HK-2 (cell line): Measurements from ENCODE around the gene TIMELESS.
"Not testable (repeated sequence)": the region's sequence is repeated elsewhere in the genome, so short reads cannot be mapped to it uniquely, and the experiment has no call there.

ENCODE experiments used
- DNase-seq: peaks from one replicate; pipeline ENCODE4 v3.0.0-alpha.2; 2018; ENCODE audit not compliant: unreplicated experiment

The TIMELESS gene

GRCh38 chr12:56408799-56409417 is 40.3 kb downstream of the TIMELESS start:
- DNase-seq = no peak

DNA sequence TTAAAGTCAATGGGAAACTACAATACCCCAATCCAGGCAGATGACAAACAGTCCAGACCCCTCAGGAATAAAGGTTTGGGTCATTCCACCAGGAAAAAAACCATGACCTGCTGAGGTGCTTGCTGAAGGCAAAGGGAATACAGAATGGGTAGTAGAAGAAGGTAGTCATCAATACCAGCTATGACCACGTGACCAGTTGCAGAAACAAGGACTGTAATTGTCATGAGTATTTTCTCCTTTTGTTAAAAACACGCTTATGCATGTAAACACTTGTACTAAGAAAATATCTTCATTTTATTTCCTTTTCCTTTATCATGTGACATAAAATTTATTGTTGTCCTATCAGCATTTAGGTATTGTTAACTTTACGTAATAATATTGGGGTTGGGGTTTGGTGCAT is 45.0 kb downstream of the TIMELESS start:
- DNase-seq = not testable (repeated sequence)

- not testable (repeated sequence) for DNase-seq
Observed at GRCh38 chr12:56401612-56402011, 47.6 kb downstream of the TIMELESS start.

GRCh38 chr12:56401125-56401524 is 48.1 kb downstream of the TIMELESS start:
- DNase-seq = not testable (repeated sequence)

DNA sequence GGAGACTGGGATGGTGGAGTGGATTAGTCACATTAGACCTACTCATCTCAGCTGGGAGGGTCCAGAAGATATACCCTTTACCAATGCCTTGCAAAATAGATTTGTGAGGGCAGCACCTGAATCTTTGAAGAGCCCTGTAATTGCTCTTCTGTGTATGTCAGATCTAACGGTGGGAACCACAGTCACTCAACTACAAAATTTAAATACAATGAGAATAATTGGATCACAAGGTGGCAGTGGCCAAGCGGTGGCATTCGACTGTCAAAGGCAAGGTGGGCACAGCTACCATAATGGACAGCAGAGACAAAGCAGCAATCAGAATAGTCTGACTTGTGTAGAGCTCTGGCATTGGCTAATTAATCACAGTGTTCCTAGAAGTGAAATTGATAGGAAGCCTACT is 49.8 kb downstream of the TIMELESS start:
- not testable (repeated sequence) for DNase-seq

- no peak for DNase-seq
Observed at GRCh38 chr12:56398324-56398723, 50.9 kb downstream of the TIMELESS start.

DNA sequence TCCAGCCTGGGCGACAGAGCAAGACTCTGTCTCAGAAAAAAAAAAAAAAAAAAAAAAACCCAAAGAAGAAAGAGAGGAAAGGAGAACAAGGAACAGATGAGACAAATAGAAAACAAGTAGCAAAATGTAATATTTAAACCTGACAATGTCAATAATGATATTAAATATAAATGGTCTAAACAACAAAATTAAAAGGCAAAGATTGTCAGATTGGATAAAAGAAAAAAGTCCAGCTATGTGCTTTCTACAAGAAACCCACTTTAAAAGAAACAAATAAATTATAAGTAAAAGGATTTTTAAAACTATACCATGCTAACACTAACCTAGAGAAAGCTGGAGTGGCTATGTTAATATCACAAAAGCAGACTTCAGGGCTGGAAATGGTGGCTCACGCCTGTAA is 56.9 kb downstream of the TIMELESS start:
- DNase-seq = no peak

DNA sequence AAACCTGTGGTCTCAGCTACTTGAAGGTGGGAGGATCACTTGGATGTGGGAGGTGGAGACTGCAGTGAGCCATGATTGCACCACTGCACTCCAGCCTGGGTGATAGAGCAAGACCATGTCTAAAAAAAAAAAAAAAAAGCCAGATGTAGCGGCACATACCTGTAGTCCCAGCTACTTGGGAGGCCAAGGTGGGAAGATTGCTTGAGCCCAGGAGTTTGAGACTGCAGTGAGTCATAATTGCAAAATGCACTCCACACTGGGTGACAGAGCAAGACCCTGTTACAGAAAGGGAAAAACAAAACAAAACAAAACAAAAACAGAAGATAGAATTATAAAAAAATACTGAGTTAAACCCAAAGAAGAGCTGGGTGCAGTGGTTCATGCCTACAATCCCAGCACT is 57.5 kb downstream of the TIMELESS start:
- no peak for DNase-seq

- DNase-seq = no peak
Observed at GRCh38 chr12:56389412-56389811, 59.8 kb downstream of the TIMELESS start.

DNA sequence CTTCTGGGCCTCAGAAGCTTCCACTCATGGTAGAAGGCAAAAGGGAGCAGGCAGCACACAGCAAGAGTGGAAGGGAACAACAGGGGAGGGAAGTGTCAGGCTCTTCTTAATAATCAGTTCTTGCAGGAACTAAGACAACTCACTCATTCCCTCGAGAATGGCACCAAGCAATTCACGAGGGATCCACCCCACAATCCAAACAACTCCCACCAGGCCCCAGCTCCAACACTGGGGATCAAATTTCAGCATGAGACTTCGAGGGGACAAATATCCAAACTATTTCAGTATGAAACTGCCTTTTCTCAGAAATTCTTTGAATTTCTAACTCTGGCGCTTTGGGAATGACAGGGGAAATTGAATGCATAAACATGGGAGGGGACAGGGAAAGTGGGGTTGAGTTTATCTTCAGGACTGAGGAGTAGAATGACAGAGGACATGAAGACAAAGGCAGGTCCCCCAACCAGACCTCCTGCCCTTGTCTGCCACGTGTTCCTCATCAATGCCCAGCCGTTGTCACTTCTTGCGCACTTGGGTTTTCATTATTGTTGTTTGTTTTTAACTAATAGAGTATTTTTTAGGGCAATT is 62.0 kb downstream of the TIMELESS start:
- no peak for DNase-seq

DNA sequence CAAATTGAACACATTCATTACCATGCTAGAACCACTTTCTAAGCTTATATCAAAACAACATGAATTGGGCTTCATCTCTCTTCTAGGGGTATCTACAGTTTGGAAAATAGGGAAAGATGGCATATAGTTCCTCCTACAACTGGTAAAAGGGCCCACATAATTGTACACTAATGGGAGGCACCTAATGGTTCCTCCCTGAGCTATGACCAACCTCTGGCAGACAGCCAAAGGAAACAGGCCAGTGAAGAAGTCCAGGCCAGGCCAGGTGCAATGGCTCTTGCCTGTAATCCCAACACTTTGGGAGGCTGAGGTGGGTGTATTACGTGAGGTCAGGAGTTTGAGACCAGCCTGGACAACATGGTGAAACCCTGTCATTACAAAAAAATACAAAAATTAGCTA is 63.4 kb downstream of the TIMELESS start:
- DNase-seq = no peak

DNA sequence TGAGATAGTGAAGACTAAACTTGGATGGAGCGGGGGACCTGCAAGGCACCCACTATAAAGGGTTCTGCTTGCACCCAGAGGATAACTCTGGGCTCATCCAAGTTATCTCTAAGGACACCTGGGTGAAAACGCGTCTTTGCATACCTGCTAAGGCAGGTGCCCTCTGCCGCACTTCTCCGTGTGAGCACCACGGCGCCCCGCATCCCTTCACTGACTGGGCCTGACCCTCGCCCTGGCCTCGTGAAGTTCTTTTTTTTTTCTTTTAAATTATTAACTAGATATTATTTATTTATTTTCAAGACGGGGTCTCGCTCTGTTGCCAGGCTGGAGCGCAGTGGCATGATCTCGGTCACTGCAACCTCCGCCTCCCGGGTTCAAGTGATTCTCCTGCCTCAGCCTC is 66.6 kb downstream of the TIMELESS start:
- no peak for DNase-seq

GRCh38 chr12:56377989-56378316 is 71.3 kb downstream of the TIMELESS start:
- no peak for DNase-seq

GRCh38 chr12:56377310-56377988 is 71.8 kb downstream of the TIMELESS start:
- DNase-seq = no peak

GRCh38 chr12:56375598-56376434 is 73.4 kb downstream of the TIMELESS start:
- no peak for DNase-seq

- DNase-seq = no peak
Observed at GRCh38 chr12:56374726-56375597, 74.3 kb downstream of the TIMELESS start.

- DNase-seq = no peak
Observed at GRCh38 chr12:56373515-56373914, 75.7 kb downstream of the TIMELESS start.

- no peak for DNase-seq
Observed at GRCh38 chr12:56366948-56367347, 82.3 kb downstream of the TIMELESS start.
